ENCODE data around the gene HIVEP3.

The HIVEP3 gene

GRCh38 chr1:41665962-41666917 lies 252.5 kb downstream of the HIVEP3 start:
- no peak for TF ChIP-seq Cebpa-rat (IDR thresholded peaks at IDR 0.05)
- H4K20me1 ChIP-seq = peaks cover 0 to 4% (median 0%) of the 10 kb centered on the region in 11 experiments; a peak in 2 of 22 replicates
- no peak overlapping the region for H3K4me3 ChIP-seq
- no peaks in the 10 kb centered on the region for H3K9me3 ChIP-seq (replicated peaks in 1 of 11)
- no peak overlapping the region for H3K9ac ChIP-seq
- peaks cover 58 to 91% (median 86%) of the 10 kb centered on the region in 10 experiments for H3K4me1 ChIP-seq
- no peaks in the 10 kb centered on the region for H3K36me3 ChIP-seq
- H3K4me2 ChIP-seq = peak overlapping the region; percentile 16 to 76 (median 65)
- H3K27ac ChIP-seq = peak overlapping the region in 2 of 11 experiments; percentile 26 to 34; a peak in 1 of 22 replicates
- no peaks in the 10 kb centered on the region for H3K27me3 ChIP-seq

- Histone ChIP-seq H3K4me3 (no peak overlapping the region), H3K36me3 (0 out of 22 replicates have a peak, but pooled peaks cover 0 to under 1% (median 0%) of the 10 kb centered on the region in 11 experiments), H4K20me1 (peaks cover 0 to 15% (median 6%) of the 10 kb centered on the region in 11 experiments; a peak in 5 of 22 replicates), H3K9me3 (replicated peaks in 1 of 11) (no peaks in the 10 kb centered on the region), H3K4me1 (peaks cover 58 to 91% (median 85%) of the 10 kb centered on the region in 10 experiments), H3K9ac (no peak overlapping the region), H3K4me2 (peak overlapping the region in 9 of 11 experiments; percentile 85 to 99 (median 98); a peak in 17 of 22 replicates), H3K27ac (peak overlapping the region in 4 of 11 experiments; percentile 80 to 92 (median 85); a peak in 3 of 22 replicates), H3K27me3 (peaks cover 0 to 3% (median 0%) of the 10 kb centered on the region in 11 experiments; a peak in 1 of 22 replicates)
- TF ChIP-seq Cebpa-rat (IDR thresholded peaks at IDR 0.05) = no peak
Observed at GRCh38 chr1:41664861-41665640, 253.7 kb downstream of the HIVEP3 start.

- Histone ChIP-seq H3K4me1 (peaks cover 61 to 91% (median 86%) of the 10 kb centered on the region in 10 experiments), H3K36me3 (0 out of 22 replicates have a peak, but pooled peaks cover 0 to 5% (median 0%) of the 10 kb centered on the region in 11 experiments), H3K9me3 (replicated peaks in 1 of 11) (no peaks in the 10 kb centered on the region), H4K20me1 (peaks cover 0 to 27% (median 10%) of the 10 kb centered on the region in 11 experiments; a peak in 7 of 22 replicates), H3K4me3 (peak overlapping the region in 2 of 10 experiments; percentile 1 to 92; a peak in 2 of 20 replicates), H3K4me2 (peak overlapping the region; percentile 85 to 100 (median 98)), H3K9ac (peak overlapping the region in 7 of 11 experiments; percentile 22 to 92 (median 85); a peak in 10 of 22 replicates), H3K27ac (peak overlapping the region in 9 of 11 experiments; percentile 77 to 93 (median 84); a peak in 15 of 22 replicates), H3K27me3 (peaks cover 0 to 3% (median 0%) of the 10 kb centered on the region in 11 experiments; a peak in 1 of 22 replicates)
- TF ChIP-seq Cebpa-rat (IDR thresholded peaks at IDR 0.05) = no peak
Observed at GRCh38 chr1:41663671-41664400, 254.9 kb downstream of the HIVEP3 start.

- H3K4me3 ChIP-seq = peak overlapping the region; percentile 67 to 92 (median 79)
- peak overlapping the region; percentile 85 to 100 (median 98) for H3K4me2 ChIP-seq
- H3K9ac ChIP-seq = peak overlapping the region; percentile 77 to 92 (median 85)
- H3K4me1 ChIP-seq = peaks cover 71 to 93% (median 88%) of the 10 kb centered on the region in 10 experiments
- H3K9me3 ChIP-seq (replicated peaks in 1 of 11) = no peaks in the 10 kb centered on the region
- H3K36me3 ChIP-seq = 0 out of 22 replicates have a peak, but pooled peaks cover 0 to 5% (median 0%) of the 10 kb centered on the region in 11 experiments
- peak overlapping the region; percentile 64 to 93 (median 84) for H3K27ac ChIP-seq
- peaks cover 0 to 32% (median 11%) of the 10 kb centered on the region in 11 experiments; a peak in 7 of 22 replicates for H4K20me1 ChIP-seq
- peaks cover 0 to 3% (median 0%) of the 10 kb centered on the region in 11 experiments; a peak in 1 of 22 replicates for H3K27me3 ChIP-seq
- TF ChIP-seq Cebpa-rat (IDR thresholded peaks at IDR 0.05) = no peak
Observed at GRCh38 chr1:41662765-41663437, 255.8 kb downstream of the HIVEP3 start.

DNA sequence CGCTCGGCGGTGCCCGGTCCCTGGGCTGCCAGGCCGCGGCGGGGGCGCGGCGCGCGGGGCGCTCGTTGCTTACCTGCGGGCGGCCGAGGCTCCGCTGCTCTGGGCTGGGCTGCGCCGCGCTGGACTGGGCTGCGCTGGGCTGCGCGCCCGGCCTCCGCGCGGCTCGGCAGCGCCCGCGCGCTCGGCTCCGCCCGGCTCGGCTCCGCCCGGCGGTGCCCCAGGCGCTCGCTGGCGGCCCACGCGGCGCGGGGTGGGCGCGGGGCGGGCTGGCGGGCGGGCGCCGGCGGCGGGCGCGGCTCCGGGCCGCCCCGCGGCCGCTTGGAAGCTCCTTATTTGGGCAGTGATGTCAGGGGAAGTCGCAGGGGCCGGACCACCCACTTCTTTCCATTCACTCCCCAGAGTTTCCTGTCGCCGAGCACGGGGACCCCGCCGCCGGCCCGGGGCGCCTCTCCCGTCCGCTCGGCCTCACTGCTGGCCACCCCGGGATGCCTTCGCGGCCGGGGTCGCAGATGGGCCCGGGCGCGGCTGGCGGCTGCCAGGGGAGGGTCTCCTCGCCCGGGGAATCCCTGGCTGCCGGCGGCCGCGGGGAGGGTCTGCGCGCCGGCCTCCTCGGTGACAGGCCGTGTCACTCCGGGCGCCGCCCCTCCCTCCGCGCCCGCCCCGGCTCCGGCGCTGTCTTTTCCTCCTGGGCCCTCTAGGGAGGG lies 256.5 kb downstream of the HIVEP3 start:
- Histone ChIP-seq H3K27ac (peak overlapping the region; percentile 64 to 93 (median 84)), H3K4me3 (peak overlapping the region; percentile 67 to 92 (median 79)), H3K27me3 (peaks cover 0 to 3% (median 0%) of the 10 kb centered on the region in 11 experiments; a peak in 1 of 22 replicates), H3K9me3 (replicated peaks in 1 of 11) (no peaks in the 10 kb centered on the region), H3K36me3 (0 out of 22 replicates have a peak, but pooled peaks cover 0 to 5% (median 0%) of the 10 kb centered on the region in 11 experiments), H3K9ac (peak overlapping the region; percentile 77 to 92 (median 85)), H4K20me1 (peaks cover 0 to 39% (median 11%) of the 10 kb centered on the region in 11 experiments; a peak in 7 of 22 replicates), H3K4me2 (peak overlapping the region; percentile 85 to 100 (median 98)), H3K4me1 (peaks cover 74 to 93% (median 88%) of the 10 kb centered on the region in 10 experiments)
- TF ChIP-seq Cebpa-rat (IDR thresholded peaks at IDR 0.05) = no peak

GRCh38 chr1:41661428-41662060 lies 257.2 kb downstream of the HIVEP3 start:
- Histone ChIP-seq H3K4me1 (peaks cover 74 to 93% (median 88%) of the 10 kb centered on the region in 10 experiments), H3K36me3 (0 out of 22 replicates have a peak, but pooled peaks cover 0 to 5% (median 0%) of the 10 kb centered on the region in 11 experiments), H3K4me3 (peak overlapping the region; percentile 67 to 92 (median 79)), H3K9ac (peak overlapping the region; percentile 77 to 92 (median 85)), H4K20me1 (peaks cover 0 to 46% (median 11%) of the 10 kb centered on the region in 11 experiments; a peak in 8 of 22 replicates), H3K27ac (peak overlapping the region in 10 of 11 experiments; percentile 77 to 93 (median 85); a peak in 20 of 22 replicates), H3K27me3 (peaks cover 0 to 3% (median 0%) of the 10 kb centered on the region in 11 experiments; a peak in 1 of 22 replicates), H3K9me3 (replicated peaks in 1 of 11) (no peaks in the 10 kb centered on the region), H3K4me2 (peak overlapping the region; percentile 85 to 100 (median 98))
- TF ChIP-seq Cebpa-rat (IDR thresholded peaks at IDR 0.05) = no peak
